HepG2 (cell line): ENCODE measurements around the gene CDK11A. TPM values are rescaled to one million over a fixed set of nuclear protein-coding genes. Genes with fewer than 3 reads are reported as not detected.

ENCODE experiments used
- ATAC-seq: fragments of 200-7000 bp; cut with Tn5 transposase; 3 replicates; pipeline ENCODE4 v1.9.1; 2020; ENCODE audit warnings: mild to moderate bottlenecking, moderate library complexity
- BruUV-seq: library from RNA; stranded (reverse); fragments of 400-500 nt; replicated peaks from 2 replicates; lab custom pipeline; 2021; lab: Mats Ljungman, UMichigan
- CTCF ChIA-PET: fragments of 300-600 bp; formaldehyde crosslinking; extraction: SDS; loops from one replicate; lab custom pipeline; 2021; ENCODE audit warnings: low total read pairs, inconsistent platforms, low intra/inter-chr PET ratio; lab: Yijun Ruan, JAX
- POLR2A ChIA-PET: fragments of 350-600 bp; sonication (Branson Sonifier 250); formaldehyde crosslinking; loops from one replicate; lab custom pipeline; 2020; ENCODE audit warnings: antibody characterized with exemption, inconsistent platforms; lab: Yijun Ruan, JAX
- DNase-seq: peaks from one replicate; pipeline ENCODE4 v3.0.0-alpha.2; 2015; ENCODE audit warnings: low spot score
- FAIRE-seq: peaks from 3 replicates; lab custom pipeline; 2011; peaks lifted over from hg19 to GRCh38; lab: Jason Lieb, UNC
- H2AFZ ChIP-seq: one replicate; pipeline ENCODE4 v1.6.1; 2011; ENCODE audit warnings: low read length, inconsistent platforms
- H3K27ac ChIP-seq: fragments of 300-600 bp; 3 replicates; pipeline ENCODE4 v1.8.0; 2011; ENCODE audit warnings: mixed run types, mild to moderate bottlenecking, mixed read lengths, low read length, inconsistent platforms; ENCODE audit not compliant: insufficient read depth; ENCODE audit errors: extremely low read length
- H3K27me3 ChIP-seq, 2 experiments: fragments of 200-600 bp in 1 of 2; 2 replicates in 1 of 2; 3 replicates in 1 of 2; pipeline versions ENCODE4 v1.6.0 to v1.8.0; 2011; ENCODE audit warnings: low read length in 2 of 2, mild to moderate bottlenecking in 2 of 2, moderate library complexity in 2 of 2, inconsistent platforms in 1 of 2; ENCODE audit not compliant: insufficient read depth in 2 of 2, control insufficient read depth in 1 of 2
- H3K36me3 ChIP-seq, 2 experiments: fragments of 200-600 bp in 1 of 2; replicated peaks in 1 of 2; 2 replicates in 1 of 2; 3 replicates in 1 of 2; pipeline versions ENCODE4 v1.5.1 to v1.8.0; 2011; ENCODE audit warnings: low read length in 2 of 2, inconsistent platforms in 1 of 2; ENCODE audit not compliant: insufficient read depth in 2 of 2, control insufficient read depth in 1 of 2
- H3K4me1 ChIP-seq: 2 replicates; pipeline ENCODE4 v1.5.1; 2012; ENCODE audit warnings: low read length, inconsistent platforms; ENCODE audit not compliant: insufficient read depth
- H3K4me2 ChIP-seq: 2 replicates; pipeline ENCODE4 v1.6.0; 2011; ENCODE audit warnings: low read depth, low read length, inconsistent platforms
- H3K4me3 ChIP-seq, 3 experiments: fragments of 200-600 bp in 1 of 3; sonication (generic), shearing (Covaris generic) in 1 of 3; replicated peaks in 1 of 3; 2 replicates each; pipeline ENCODE4 v1.5.1; 2011 to 2016; ENCODE audit warnings: low read length in 3 of 3, inconsistent platforms in 2 of 3, low read depth in 2 of 3, mild to moderate bottlenecking in 2 of 3, control low read depth in 1 of 3, mixed read lengths in 1 of 3; ENCODE audit not compliant: insufficient read depth in 1 of 3
- H3K79me2 ChIP-seq: one replicate; pipeline ENCODE4 v1.6.1; 2011; ENCODE audit warnings: low read length, inconsistent platforms; ENCODE audit not compliant: insufficient read depth
- H3K9ac ChIP-seq: 2 replicates; pipeline ENCODE4 v1.6.0; 2011; ENCODE audit warnings: mild to moderate bottlenecking, low read depth, low read length, inconsistent platforms; ENCODE audit not compliant: insufficient read depth
- H3K9me3 ChIP-seq: 2 replicates; pipeline ENCODE4 v1.5.1; 2012; ENCODE audit warnings: mild to moderate bottlenecking, low read length
- H4K20me1 ChIP-seq: 2 replicates; pipeline ENCODE4 v1.6.0; 2011; ENCODE audit warnings: inconsistent platforms, mild to moderate bottlenecking, low read length, moderate library complexity; ENCODE audit not compliant: insufficient read depth
- CREB1 ChIP-seq, 2 experiments: fragments of 450-650 bp in 1 of 2; IDR thresholded peaks; 2 replicates each; pipeline ENCODE4 v1.6.1; 2016 to 2017; ENCODE audit warnings: control low read depth in 1 of 2, mild to moderate bottlenecking in 1 of 2, missing compliant biosample characterization in 1 of 2, missing genetic modification characterization in 1 of 2
- E2F5 ChIP-seq: sonication (generic); formaldehyde crosslinking; conservative IDR thresholded peaks from 2 replicates; pipeline ENCODE4 v1.4.0; 2020; ENCODE audit warnings: missing genetic modification reagents
- FOXM1 ChIP-seq: sonication (generic); formaldehyde crosslinking; IDR thresholded peaks from 2 replicates; pipeline ENCODE4 v1.5.0; 2020; ENCODE audit warnings: missing genetic modification reagents
- HNF1A ChIP-seq, 2 experiments: sonication (generic) in 1 of 2; formaldehyde crosslinking in 1 of 2; IDR thresholded peaks; 2 replicates each; pipeline versions ENCODE4 v1.4.0 to v1.6.1; 2016 to 2020; ENCODE audit warnings: borderline replicate concordance in 1 of 2, low read depth in 1 of 2, mild to moderate bottlenecking in 1 of 2, missing genetic modification reagents in 1 of 2
- MXD3 ChIP-seq: IDR thresholded peaks from 2 replicates; pipeline ENCODE4 v1.6.1; 2016; ENCODE audit warnings: mild to moderate bottlenecking, missing biosample characterization, missing genetic modification reagents
- PHF21A ChIP-seq: sonication (generic); formaldehyde crosslinking; IDR thresholded peaks from 2 replicates; pipeline ENCODE4 v1.5.0; 2020; ENCODE audit warnings: mild to moderate bottlenecking, missing genetic modification reagents
- POLR2AphosphoS2 ChIP-seq: IDR thresholded peaks from 2 replicates; pipeline ENCODE4 v1.6.1; 2011; ENCODE audit warnings: low read depth, low read length, improper control_type of control experiment
- RBFOX2 ChIP-seq: fragments of 200-400 bp; formaldehyde crosslinking; IDR thresholded peaks from 2 replicates; pipeline ENCODE4 v1.6.1; 2017; ENCODE audit warnings: low read depth, mild to moderate bottlenecking, low read length
- RFX5 ChIP-seq: IDR thresholded peaks from 2 replicates; pipeline ENCODE4 v1.6.1; 2011; ENCODE audit warnings: low read depth, low read length, improper control_type of control experiment
- ZNF280D ChIP-seq: sonication (generic); formaldehyde crosslinking; IDR thresholded peaks from 2 replicates; pipeline ENCODE4 v1.5.1; 2020; ENCODE audit warnings: mild to moderate bottlenecking, missing genetic modification reagents
- ZNF317 ChIP-seq: sonication (generic); formaldehyde crosslinking; IDR thresholded peaks from 2 replicates; pipeline ENCODE4 v1.5.0; 2020; ENCODE audit warnings: mild to moderate bottlenecking, missing genetic modification reagents
- ZNF382 ChIP-seq: sonication (generic); formaldehyde crosslinking; IDR thresholded peaks from 2 replicates; pipeline ENCODE4 v1.5.0; 2020; ENCODE audit warnings: missing genetic modification reagents, mild to moderate bottlenecking, borderline replicate concordance
- ZNF460 ChIP-seq: sonication (generic); formaldehyde crosslinking; IDR thresholded peaks from 2 replicates; pipeline ENCODE4 v1.5.1; 2020; ENCODE audit warnings: missing genetic modification reagents, mild to moderate bottlenecking, borderline replicate concordance
- ZNF777 ChIP-seq: sonication (generic); formaldehyde crosslinking; IDR thresholded peaks from 2 replicates; pipeline ENCODE4 v1.4.0; 2020; ENCODE audit warnings: missing genetic modification reagents
- WGBS: methylation state at CpG from one replicate; pipeline ENCODE4 v1.1.6; 2017; ENCODE audit warnings: low lambda C conversion rate; 5-methylcytosine and 5-hydroxymethylcytosine counted together
- in situ Hi-C: cut with HindIII; loops from 2 replicates; pipeline ENCODE4 v1.10.0; 2017; ENCODE audit warnings: low pct_unique_long_range_greater_than_20kb; ENCODE audit not compliant: extremely low pct_ligation_motif_present
- intact Hi-C: fragments of 100-400 bp; cut with micrococcal nuclease; formaldehyde crosslinking; loops from one replicate; pipeline ENCODE4 v1.10.0; 2022; ENCODE audit not compliant: unreplicated experiment
- polyA plus RNA-seq, 8 experiments: library from polyadenylated mRNA; depleted of rRNA in 3 of 8; stranded (reverse) in 7 of 8; unstranded in 1 of 8; fragments of >200 nt; fragmentation: Illumina TruSeq in 4 of 8; extraction: Trizol in 4 of 8; gene quantifications; 2 replicates each; pipeline versions ENCODE4 v1.2.1 to v1.2.3, GENCODE V29; 2011 to 2016; ENCODE audit warnings: low read depth in 4 of 8, missing spikeins in 1 of 8, mixed read lengths in 1 of 8; ENCODE audit not compliant: insufficient read depth in 1 of 8
- total RNA-seq, 5 experiments: library from RNA; depleted of rRNA; stranded (reverse); fragments of >200 nt; fragmentation: Illumina TruSeq; extraction: Trizol; gene quantifications; 2 replicates each; pipeline ENCODE4 v1.2.3, GENCODE V29; 2016; ENCODE audit warnings: low read depth in 1 of 5

Gene CDK11A
- total and polyA plus RNA-seq, 2 of the 13 experiments (the other 11 are each of a cell fraction or from before 2014, with no cell fraction given): 11.2 to 17.9 TPM

- Histone ChIP-seq H3K27ac (no peak overlapping the region), H3K79me2 (peaks cover 3% of the 10 kb centered on the region), H3K4me2 (no peak overlapping the region), H3K4me1 (peaks cover 21% of the 10 kb centered on the region), H3K9me3 (no peaks in the 10 kb centered on the region), H3K36me3 (peaks cover 41 to 79% of the 10 kb centered on the region in 2 experiments), H3K27me3 (no peaks in the 10 kb centered on the region), H4K20me1 (no peaks in the 10 kb centered on the region), H3K4me3 (no peak overlapping the region), H2AFZ (no peak overlapping the region), H3K9ac (no peak overlapping the region)
- BruUV-seq: no TSS peak
- intact Hi-C loops (no loop called here), in situ Hi-C loops (no loop called here)
- no peak for DNase-seq
- 97% methylated on average over 10 of the region's 10 CpGs for WGBS
- no peak for FAIRE-seq
- ChIA-PET CTCF (no interaction called here), POLR2A (no interaction called here)
- no peak for ATAC-seq
- TF ChIP-seq E2F5: no peak
- TF ChIP-seq ZNF280D (CRISPR knock-in tag): no peak
- no peak for TF ChIP-seq CREB1 (IDR thresholded peaks at IDR 0.05)
- no peak for TF ChIP-seq CREB1 (CRISPR knock-in tag; IDR thresholded peaks at IDR 0.05)
- TF ChIP-seq ZNF382 (CRISPR knock-in tag): no peak
- TF ChIP-seq MXD3 (CRISPR knock-in tag): no peak
- no peak for TF ChIP-seq HNF1A (IDR thresholded peaks at IDR 0.05; ENCODE audit: low read depth)
- TF ChIP-seq HNF1A (CRISPR knock-in tag; IDR thresholded peaks at IDR 0.05; ENCODE audit: borderline replicate concordance): no peak
- TF ChIP-seq PHF21A (CRISPR knock-in tag): no peak
- no peak for TF ChIP-seq RBFOX2
- no peak for TF ChIP-seq ZNF460
- no peak for TF ChIP-seq ZNF317 (CRISPR knock-in tag)
- no peak for TF ChIP-seq RFX5
- no peak for TF ChIP-seq POLR2AphosphoS2
- TF ChIP-seq FOXM1: no peak
- TF ChIP-seq ZNF777 (CRISPR knock-in tag): no peak
These were observed 36.6 kb upstream of the CDK11A start for GRCh38 chr1:1760715-1761114.
